Fibroblast of mammary gland (primary cell): ENCODE results near the gene TMEM250.

Experiments
- DNase-seq: peaks from one replicate; pipeline ENCODE4 v3.0.0-alpha.2; 2010; ENCODE audit warnings: low read depth
- H3K4me3 ChIP-seq: 2 replicates; pipeline ENCODE4 v1.5.1; 2011; ENCODE audit warnings: low read depth, mild to moderate bottlenecking, low read length, moderate library complexity; ENCODE audit not compliant: control insufficient read depth
- CTCF ChIP-seq: conservative IDR thresholded peaks from 2 replicates; pipeline ENCODE4 v1.5.1; 2011; ENCODE audit warnings: low read depth, low read length, inconsistent platforms; ENCODE audit not compliant: control insufficient read depth, insufficient read depth

The TMEM250 gene

DNA sequence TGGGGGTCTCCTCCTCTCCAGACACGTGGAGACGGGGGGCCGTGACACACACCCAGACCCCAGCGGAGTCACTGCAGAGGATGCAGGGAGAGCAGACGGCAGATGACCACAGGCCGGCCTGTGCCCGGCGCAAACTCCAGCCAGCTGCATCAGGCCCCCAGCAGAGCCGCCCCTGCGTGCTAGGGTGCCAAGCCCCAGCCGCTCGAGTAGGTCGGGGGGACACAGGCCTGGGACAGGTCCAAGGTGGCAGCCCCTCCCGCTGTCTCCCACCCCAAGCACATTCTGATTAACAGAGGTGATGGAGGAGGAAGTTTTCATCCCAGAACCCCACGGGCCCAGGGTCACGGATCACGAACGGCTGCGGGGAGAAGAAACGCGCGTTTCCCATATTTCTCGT is 38.0 kb downstream of the TMEM250 start:
- no peak for TF ChIP-seq CTCF
- no peak for DNase-seq
- H3K4me3 ChIP-seq, result no peak overlapping the region

DNA sequence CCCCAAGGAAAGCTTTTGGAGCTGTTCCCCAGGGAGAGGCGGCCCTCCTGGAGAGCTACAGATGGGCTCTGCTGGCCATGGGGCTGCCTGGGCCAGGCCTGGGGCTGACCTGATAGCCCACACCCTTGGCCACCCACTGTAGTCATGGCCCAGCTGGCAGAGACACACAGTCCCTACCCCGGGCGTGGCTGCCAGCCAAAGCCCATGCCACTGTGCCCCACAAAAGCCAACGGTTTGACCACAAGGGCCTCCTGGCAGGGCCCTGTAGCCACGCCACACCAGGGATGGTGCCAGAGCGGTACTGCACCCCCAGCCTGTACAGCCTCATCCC is 38.8 kb downstream of the TMEM250 start:
- no peak for DNase-seq
- TF ChIP-seq CTCF, result no peak
- H3K4me3 ChIP-seq, result no peak overlapping the region

GRCh38 chr9:136079211-136079915 is 39.3 kb downstream of the TMEM250 start:
- no peak for TF ChIP-seq CTCF
- H3K4me3 ChIP-seq, result no peak overlapping the region
- no peak for DNase-seq

- no peak for TF ChIP-seq CTCF
- no peak for DNase-seq
- no peak overlapping the region for H3K4me3 ChIP-seq
These were observed 40.1 kb downstream of the TMEM250 start for GRCh38 chr9:136078498-136079011.

GRCh38 chr9:136078024-136078423 is 40.7 kb downstream of the TMEM250 start:
- TF ChIP-seq CTCF, result no peak
- H3K4me3 ChIP-seq, result no peak overlapping the region
- DNase-seq, result no peak

GRCh38 chr9:136077491-136077890 is 41.2 kb downstream of the TMEM250 start:
- no peak for TF ChIP-seq CTCF
- no peak for DNase-seq
- H3K4me3 ChIP-seq, result no peak overlapping the region

DNA sequence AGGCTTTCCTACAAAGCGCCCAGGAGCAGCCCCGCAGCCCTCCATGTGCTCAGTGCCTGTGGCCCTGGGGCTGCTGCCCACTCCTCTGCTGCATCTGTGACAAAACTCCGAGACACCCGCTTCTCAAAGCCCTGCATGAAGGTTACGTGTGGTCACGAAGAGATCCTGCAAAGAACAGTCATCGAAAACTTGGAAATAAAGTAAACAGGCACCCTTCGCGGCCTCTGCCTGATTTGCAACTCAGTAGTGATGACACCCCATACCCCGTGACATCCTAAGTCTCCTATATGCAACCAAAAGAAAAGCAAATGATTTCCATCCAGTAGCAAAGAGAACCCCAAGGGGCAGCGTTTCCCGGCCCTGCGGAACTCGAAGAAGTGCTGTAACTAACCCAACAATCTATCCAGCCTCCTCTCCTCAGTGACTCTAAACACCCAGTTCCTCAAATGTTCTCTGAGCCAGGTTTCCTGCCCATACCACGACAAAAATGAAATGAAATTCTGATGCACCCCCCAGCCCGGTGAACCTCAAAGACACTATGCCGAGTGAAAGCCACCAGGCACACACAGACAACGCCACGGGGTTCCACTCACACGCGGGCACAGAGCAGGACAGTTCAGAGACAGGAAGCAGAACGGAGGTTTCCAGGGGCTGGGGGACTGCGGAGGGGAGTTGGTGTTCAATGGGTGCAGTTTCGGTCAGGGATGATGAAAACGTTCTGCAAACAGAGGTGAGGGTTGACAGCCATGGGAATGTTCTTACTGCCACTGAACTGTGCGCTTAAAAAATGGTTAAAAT is 42.6 kb downstream of the TMEM250 start:
- no peak for TF ChIP-seq CTCF

More for the DNA sequence above, 42.6 kb downstream of the TMEM250 start:
- DNase-seq, result no peak
- H3K4me3 ChIP-seq, result no peak overlapping the region
